Chondrocyte (in vitro differentiated cells): ENCODE data around the gene SYNPO2. TPM values are rescaled to one million over a fixed set of nuclear protein-coding genes. Genes with fewer than 3 reads are reported as not detected.

Source experiments
- DNase-seq: peaks from one replicate; pipeline ENCODE4 v3.0.0; 2021; ENCODE audit warnings: mixed read lengths, low spot score
- H3K27ac Mint-ChIP-seq: one replicate; pipeline ENCODE4 v1.8.0; 2021; ENCODE audit warnings: mild to moderate bottlenecking, moderate library complexity, mixed read lengths; ENCODE audit not compliant: unreplicated experiment
- H3K27me3 Mint-ChIP-seq: 2 replicates; pipeline ENCODE4 v1.8.0; 2021; ENCODE audit warnings: low read depth, mixed read lengths
- H3K36me3 Mint-ChIP-seq: 2 replicates; pipeline ENCODE4 v1.8.0; 2021; ENCODE audit warnings: low read depth, mixed read lengths
- H3K4me1 Mint-ChIP-seq: 2 replicates; pipeline ENCODE4 v1.8.0; 2021; ENCODE audit warnings: low read depth, mild to moderate bottlenecking, mixed read lengths
- H3K4me3 Mint-ChIP-seq: one replicate; pipeline ENCODE4 v1.8.0; 2021; ENCODE audit warnings: mild to moderate bottlenecking, moderate library complexity, mixed read lengths; ENCODE audit not compliant: unreplicated experiment
- H3K9me3 Mint-ChIP-seq: 2 replicates; pipeline ENCODE4 v1.8.0; 2021; ENCODE audit warnings: low read depth, mixed read lengths
- CTCF ChIP-seq: fragments of 200-600 bp; sonication (generic); IDR thresholded peaks from 2 replicates; pipeline ENCODE4 v1.5.0; 2021; ENCODE audit warnings: antibody characterized with exemption, mild to moderate bottlenecking, moderate library complexity
- total RNA-seq: library from RNA; stranded (reverse); gene quantifications from 3 replicates; pipeline ENCODE4 v1.2.1, GENCODE V29; 2021

Gene SYNPO2
- total RNA-seq, 1 donor from 2014 or later, result 21.5 TPM

- no peak for TF ChIP-seq CTCF
- H3K36me3 Mint-ChIP-seq, result no peaks in the 10 kb centered on the region
- no peak for DNase-seq
- H3K4me3 Mint-ChIP-seq, result no peak overlapping the region
- H3K4me1 Mint-ChIP-seq, result peaks cover 34% of the 10 kb centered on the region
- no peak overlapping the region for H3K27ac Mint-ChIP-seq
- H3K27me3 Mint-ChIP-seq, result no peaks in the 10 kb centered on the region
- peaks cover 2% of the 10 kb centered on the region for H3K9me3 Mint-ChIP-seq
These were observed 94.6 kb downstream of the SYNPO2 start for GRCh38 chr4:118983293-118983692.

GRCh38 chr4:118983831-118984230 lies 95.2 kb downstream of the SYNPO2 start:
- Mint-ChIP-seq H3K27me3 (no peaks in the 10 kb centered on the region), H3K4me3 (no peak overlapping the region), H3K4me1 (peaks cover 40% of the 10 kb centered on the region), H3K27ac (no peak overlapping the region), H3K36me3 (no peaks in the 10 kb centered on the region), H3K9me3 (peaks cover 2% of the 10 kb centered on the region)
- DNase-seq, result no peak
- no peak for TF ChIP-seq CTCF

GRCh38 chr4:118985170-118986000 lies 96.7 kb downstream of the SYNPO2 start:
- no peaks in the 10 kb centered on the region for H3K36me3 Mint-ChIP-seq
- no peaks in the 10 kb centered on the region for H3K27me3 Mint-ChIP-seq
- DNase-seq, result no peak
- H3K4me3 Mint-ChIP-seq, result no peak overlapping the region
- H3K4me1 Mint-ChIP-seq, result peaks cover 55% of the 10 kb centered on the region
- H3K27ac Mint-ChIP-seq, result no peak overlapping the region
- TF ChIP-seq CTCF, result no peak
- H3K9me3 Mint-ChIP-seq, result peaks cover 2% of the 10 kb centered on the region

- TF ChIP-seq CTCF, result no peak
These were observed 99.4 kb downstream of the SYNPO2 start for GRCh38 chr4:118987959-118988634.

GRCh38 chr4:118988635-118988972 lies 100.0 kb downstream of the SYNPO2 start:
- H3K4me3 Mint-ChIP-seq, result no peak overlapping the region
- peaks cover 36% of the 10 kb centered on the region for H3K4me1 Mint-ChIP-seq
- peaks cover 2% of the 10 kb centered on the region for H3K9me3 Mint-ChIP-seq
- H3K27ac Mint-ChIP-seq, result peak overlapping the region; percentile 91
- DNase-seq, result no peak
- no peaks in the 10 kb centered on the region for H3K36me3 Mint-ChIP-seq
- no peak for TF ChIP-seq CTCF
- no peaks in the 10 kb centered on the region for H3K27me3 Mint-ChIP-seq

More at GRCh38 chr4:118987959-118988634, 99.4 kb downstream of the SYNPO2 start:
- Mint-ChIP-seq H3K9me3 (peaks cover 2% of the 10 kb centered on the region), H3K27me3 (no peaks in the 10 kb centered on the region), H3K36me3 (no peaks in the 10 kb centered on the region), H3K4me3 (no peak overlapping the region), H3K27ac (peak overlapping the region; percentile 91), H3K4me1 (peaks cover 41% of the 10 kb centered on the region)
- no peak for DNase-seq
